ENCODE data around the gene PDLIM1. TPM values are rescaled to one million over a fixed set of nuclear protein-coding genes. Genes with fewer than 3 reads are reported as not detected.

Gene PDLIM1
- total RNA-seq, 1 experiment from 2014 or later = 67.4 TPM

DNA sequence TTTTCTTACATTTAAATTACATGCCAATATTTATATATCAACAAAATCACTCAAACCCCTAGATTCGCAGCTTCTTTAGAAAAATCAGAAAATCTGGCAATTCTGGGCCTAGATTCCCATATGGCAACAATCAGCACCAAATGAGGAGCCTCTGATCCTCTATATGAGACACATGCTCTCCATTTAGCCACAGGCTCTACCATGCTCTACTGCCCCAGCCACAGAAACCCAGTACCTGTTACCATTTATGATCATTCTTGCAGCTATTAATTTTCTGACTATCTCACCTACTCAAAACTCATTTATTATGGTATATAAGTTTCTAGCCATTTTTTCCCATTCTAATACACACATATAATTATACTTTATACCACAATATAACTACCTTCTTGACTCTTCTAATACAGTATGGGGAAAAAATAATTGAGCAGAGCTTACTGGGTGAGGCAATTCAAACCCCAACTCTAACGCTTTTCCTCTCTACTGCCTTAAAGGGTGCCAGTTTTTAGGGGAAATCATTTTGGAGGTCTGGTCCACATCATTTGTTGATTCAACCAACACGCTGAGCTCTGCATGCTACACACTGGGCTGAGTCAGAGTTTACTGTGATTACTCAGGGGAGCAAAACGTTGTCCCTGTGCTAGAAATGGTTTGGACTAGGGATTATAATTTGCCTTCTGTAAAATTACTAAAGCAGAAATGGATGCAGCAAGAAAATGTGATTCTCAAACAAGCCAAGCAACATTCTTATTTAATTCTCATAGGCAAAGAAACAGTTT, 11.6 kb downstream of the PDLIM1 start:
- Histone ChIP-seq H3K9me3 (ENCODE audit: control insufficient read depth in 1 of 2, insufficient read depth in 1 of 2, low read depth in 1 of 2, low read length in 2 of 2) (no peaks in the 10 kb centered on the region), H3K27ac (ENCODE audit: low read depth, low read length) (no peak overlapping the region), H2AFZ (ENCODE audit: low read depth, low read length, poor library complexity, severe bottlenecking) (no peak overlapping the region), H3K9ac (ENCODE audit: low read length) (no peak overlapping the region), H3K4me2 (ENCODE audit: low read length) (no peak overlapping the region), H3K27me3 (ENCODE audit: insufficient read depth, low read length) (no peaks in the 10 kb centered on the region), H3K4me1 (ENCODE audit: control insufficient read depth in 1 of 2, insufficient read depth in 2 of 2, low read length in 2 of 2) (peaks cover 0 to 15% of the 10 kb centered on the region in 2 experiments; a peak in 2 of 4 replicates), H3K36me3 (ENCODE audit: control insufficient read depth in 1 of 2, insufficient read depth in 2 of 2, low read length in 2 of 2) (no peaks in the 10 kb centered on the region), H3K4me3 (replicated peaks in 1 of 2; ENCODE audit: low read depth in 1 of 2, low read length in 2 of 2) (no peak overlapping the region), H4K20me1 (ENCODE audit: insufficient read depth) (no peaks in the 10 kb centered on the region), H3K9me2 (ENCODE audit: insufficient read depth) (no peaks in the 10 kb centered on the region), H3K79me2 (ENCODE audit: insufficient read depth, low read length) (peaks cover 67% of the 10 kb centered on the region)
- ChIA-PET POLR2A (no interaction called here), RAD21 (ENCODE audit: low non-redundant PET in 1 of 2, low total read pairs in 2 of 2, uncharacterized antibody in 2 of 2, unreplicated experiment in 2 of 2) (no interaction called here), CTCF (no interaction called here)
- no peak for TF ChIP-seq TCF7L2 (IDR thresholded peaks at IDR 0.05; ENCODE audit: borderline replicate concordance, extremely low read depth, insufficient read depth, insufficient read length)
- no peak for TF ChIP-seq RAD21 (IDR thresholded peaks at IDR 0.05; ENCODE audit: low read depth)
- TF ChIP-seq, protein P1, sequence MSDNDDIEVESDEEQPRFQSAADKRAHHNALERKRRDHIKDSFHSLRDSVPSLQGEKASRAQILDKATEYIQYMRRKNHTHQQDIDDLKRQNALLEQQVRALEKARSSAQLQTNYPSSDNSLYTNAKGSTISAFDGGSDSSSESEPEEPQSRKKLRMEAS (IDR thresholded peaks at IDR 0.05) = no peak
- TF ChIP-seq EZH2phosphoT487 (IDR thresholded peaks at IDR 0.05; ENCODE audit: borderline replicate concordance) = no peak
- TF ChIP-seq POLR2A (IDR thresholded peaks at IDR 0.05; ENCODE audit: borderline replicate concordance, extremely low read depth, insufficient read depth, insufficient read length) = no peak
- TF ChIP-seq ZFX (IDR thresholded peaks at IDR 0.05) = no peak
- TF ChIP-seq YY1 (IDR thresholded peaks at IDR 0.05; ENCODE audit: extremely low read depth, insufficient replicate concordance, low read depth, low read length) = no peak
- BruUV-seq (replicated peaks) = no TSS peak
- ATAC-seq (no peak), DNase-seq (ENCODE audit: low read depth, low spot score) (no peak)
- intact Hi-C loops (cut with micrococcal nuclease) = no loop called here

Measured in HCT116 (cell line).